Measurements from ENCODE around the gene DGAT2L6.

DNA sequence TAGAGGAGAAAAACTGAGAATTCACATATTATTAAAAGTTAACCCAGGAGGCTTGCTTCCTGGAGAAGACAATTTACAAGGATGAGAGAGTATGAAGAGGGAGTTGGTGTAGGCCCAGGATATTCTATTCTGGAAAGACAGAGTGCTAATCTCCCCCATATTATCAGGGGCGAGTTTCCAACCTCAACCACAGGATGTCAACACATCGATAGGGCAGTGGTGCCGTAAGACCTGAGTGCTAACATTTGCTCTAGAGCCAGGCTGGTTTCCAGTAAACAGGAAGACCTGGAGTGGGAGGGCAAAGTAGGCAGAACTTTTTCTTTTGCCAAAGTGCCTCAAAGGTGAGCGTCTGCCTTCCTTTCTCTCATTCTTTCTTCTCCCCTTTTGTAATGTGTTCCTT lies 54.4 kb downstream of the DGAT2L6 start:
- TF ChIP-seq, protein P1, sequence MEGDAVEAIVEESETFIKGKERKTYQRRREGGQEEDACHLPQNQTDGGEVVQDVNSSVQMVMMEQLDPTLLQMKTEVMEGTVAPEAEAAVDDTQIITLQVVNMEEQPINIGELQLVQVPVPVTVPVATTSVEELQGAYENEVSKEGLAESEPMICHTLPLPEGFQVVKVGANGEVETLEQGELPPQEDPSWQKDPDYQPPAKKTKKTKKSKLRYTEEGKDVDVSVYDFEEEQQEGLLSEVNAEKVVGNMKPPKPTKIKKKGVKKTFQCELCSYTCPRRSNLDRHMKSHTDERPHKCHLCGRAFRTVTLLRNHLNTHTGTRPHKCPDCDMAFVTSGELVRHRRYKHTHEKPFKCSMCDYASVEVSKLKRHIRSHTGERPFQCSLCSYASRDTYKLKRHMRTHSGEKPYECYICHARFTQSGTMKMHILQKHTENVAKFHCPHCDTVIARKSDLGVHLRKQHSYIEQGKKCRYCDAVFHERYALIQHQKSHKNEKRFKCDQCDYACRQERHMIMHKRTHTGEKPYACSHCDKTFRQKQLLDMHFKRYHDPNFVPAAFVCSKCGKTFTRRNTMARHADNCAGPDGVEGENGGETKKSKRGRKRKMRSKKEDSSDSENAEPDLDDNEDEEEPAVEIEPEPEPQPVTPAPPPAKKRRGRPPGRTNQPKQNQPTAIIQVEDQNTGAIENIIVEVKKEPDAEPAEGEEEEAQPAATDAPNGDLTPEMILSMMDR (IDR thresholded peaks at IDR 0.05; ENCODE audit: low read length) = no peak
- no peak for TF ChIP-seq EZH2 (IDR thresholded peaks at IDR 0.05; ENCODE audit: borderline replicate concordance, low read length)
